HEK293 (cell line): Measurements from ENCODE around the gene IFT80.

ENCODE experiments used
- CTCF ChIA-PET: fragments of 350-600 bp; formaldehyde crosslinking; extraction: SDS; loops from one replicate; lab custom pipeline; 2021; ENCODE audit warnings: antibody characterized with exemption; lab: Yijun Ruan, JAX
- POLR2A ChIA-PET: fragments of 300-600 bp; formaldehyde crosslinking; extraction: SDS; loops from one replicate; lab custom pipeline; 2020; ENCODE audit warnings: antibody characterized with exemption, inconsistent platforms; lab: Yijun Ruan, JAX
- H3K27ac ChIP-seq: fragments of 200-500 bp; sonication (Bioruptor generic); 2 replicates; pipeline ENCODE4 v1.5.1; 2014; ENCODE audit warnings: low read depth, low read length, control low read depth, inconsistent platforms; ENCODE audit errors: extremely low read depth
- H3K36me3 ChIP-seq, 2 experiments: fragments of 200-500 bp in 1 of 2; sonication (Bioruptor generic) in 1 of 2; 1 replicate in 1 of 2; 2 replicates in 1 of 2; pipeline ENCODE4 v1.5.1; 2014 to 2017; ENCODE audit warnings: inconsistent platforms in 2 of 2, low read length in 2 of 2; ENCODE audit not compliant: control insufficient read depth in 2 of 2, insufficient read depth in 1 of 2
- H3K4me1 ChIP-seq: fragments of 200-500 bp; sonication (Bioruptor generic); 2 replicates; pipeline ENCODE4 v1.5.1; 2014; ENCODE audit warnings: mild to moderate bottlenecking, low read length, inconsistent platforms; ENCODE audit not compliant: control insufficient read depth, insufficient read depth
- H3K4me3 ChIP-seq: 2 replicates; pipeline ENCODE4 v1.5.1; 2011; ENCODE audit warnings: low read depth, mild to moderate bottlenecking, control low read depth, low read length, moderate library complexity
- H3K9me3 ChIP-seq: fragments of 200-500 bp; sonication (Bioruptor generic); 2 replicates; pipeline ENCODE4 v1.5.1; 2014; ENCODE audit warnings: low read depth, low read length, inconsistent platforms; ENCODE audit not compliant: control insufficient read depth, insufficient read depth
- ELK4 ChIP-seq: IDR thresholded peaks from 2 replicates; pipeline ENCODE4 v1.6.1; 2011; ENCODE audit warnings: mild to moderate bottlenecking, low read depth, low read length, borderline replicate concordance
- FEZF1 ChIP-seq: fragments of 450-650 bp; formaldehyde crosslinking; IDR thresholded peaks from 2 replicates; pipeline ENCODE4 v1.5.1; 2016; ENCODE audit warnings: missing biosample characterization, missing genetic modification characterization
- GFI1B ChIP-seq: fragments of 450-650 bp; formaldehyde crosslinking; IDR thresholded peaks from 2 replicates; pipeline ENCODE4 v1.5.1; 2016; ENCODE audit warnings: missing biosample characterization, missing genetic modification characterization
- HIC1 ChIP-seq: fragments of 450-650 bp; formaldehyde crosslinking; IDR thresholded peaks from 2 replicates; pipeline ENCODE4 v1.5.1; 2016; ENCODE audit warnings: missing biosample characterization, missing genetic modification characterization
- PBX3 ChIP-seq: sonication (generic); formaldehyde crosslinking; IDR thresholded peaks from 2 replicates; pipeline ENCODE4 v1.8.1; 2022; ENCODE audit warnings: mild to moderate bottlenecking, moderate library complexity, missing genetic modification reagents
- WT1 ChIP-seq: fragments of 450-650 bp; formaldehyde crosslinking; IDR thresholded peaks from 2 replicates; pipeline ENCODE4 v1.5.1; 2016; ENCODE audit warnings: missing biosample characterization, missing genetic modification characterization
- ZFP37 ChIP-seq: fragments of 450-650 bp; formaldehyde crosslinking; IDR thresholded peaks from 2 replicates; pipeline ENCODE4 v1.5.1; 2016; ENCODE audit warnings: missing biosample characterization, missing genetic modification characterization
- ZIC2 ChIP-seq: fragments of 450-650 bp; formaldehyde crosslinking; IDR thresholded peaks from 2 replicates; pipeline ENCODE4 v1.5.1; 2016; ENCODE audit warnings: missing biosample characterization, missing genetic modification characterization
- ZNF132 ChIP-seq: fragments of 450-650 bp; formaldehyde crosslinking; IDR thresholded peaks from 2 replicates; pipeline ENCODE4 v1.5.1; 2017; ENCODE audit warnings: missing biosample characterization, missing genetic modification characterization, borderline replicate concordance
- ZNF133 ChIP-seq: fragments of 450-650 bp; formaldehyde crosslinking; IDR thresholded peaks from 2 replicates; pipeline ENCODE4 v1.5.1; 2016; ENCODE audit warnings: missing biosample characterization, missing genetic modification characterization
- ZNF140 ChIP-seq: fragments of 450-650 bp; formaldehyde crosslinking; IDR thresholded peaks from 2 replicates; pipeline ENCODE4 v1.5.1; 2016; ENCODE audit warnings: missing biosample characterization, missing genetic modification characterization
- ZNF155 ChIP-seq: fragments of 450-650 bp; formaldehyde crosslinking; IDR thresholded peaks from 2 replicates; pipeline ENCODE4 v1.5.1; 2016; ENCODE audit warnings: missing biosample characterization, missing genetic modification characterization
- ZNF211 ChIP-seq: fragments of 450-650 bp; formaldehyde crosslinking; IDR thresholded peaks from 2 replicates; pipeline ENCODE4 v1.5.1; 2016; ENCODE audit warnings: low read depth, missing biosample characterization, missing genetic modification characterization
- ZNF24 ChIP-seq: fragments of 450-650 bp; formaldehyde crosslinking; IDR thresholded peaks from 2 replicates; pipeline ENCODE4 v1.5.1; 2016; ENCODE audit warnings: missing biosample characterization, missing genetic modification characterization
- ZNF26 ChIP-seq: fragments of 450-650 bp; formaldehyde crosslinking; IDR thresholded peaks from 2 replicates; pipeline ENCODE4 v1.5.1; 2016; ENCODE audit warnings: missing biosample characterization, missing genetic modification characterization
- ZNF513 ChIP-seq: fragments of 450-650 bp; IDR thresholded peaks from 2 replicates; pipeline ENCODE4 v1.5.1; 2018; ENCODE audit warnings: missing biosample characterization, missing genetic modification characterization
- ZNF555 ChIP-seq: fragments of 450-650 bp; formaldehyde crosslinking; conservative IDR thresholded peaks from 2 replicates; pipeline ENCODE4 v1.5.1; 2017; ENCODE audit warnings: missing biosample characterization, mild to moderate bottlenecking, missing genetic modification characterization, inconsistent platforms
- ZNF626 ChIP-seq: fragments of 450-650 bp; sonication (Bioruptor Pico); formaldehyde crosslinking; IDR thresholded peaks from 2 replicates; pipeline ENCODE4 v1.5.1; 2018; ENCODE audit warnings: missing biosample characterization, missing genetic modification characterization, inconsistent platforms
- ZNF658 ChIP-seq: fragments of 450-650 bp; formaldehyde crosslinking; IDR thresholded peaks from 2 replicates; pipeline ENCODE4; 2016; ENCODE audit warnings: missing biosample characterization, missing genetic modification characterization
- ZNF747 ChIP-seq: fragments of 450-650 bp; formaldehyde crosslinking; IDR thresholded peaks from 2 replicates; pipeline ENCODE4 v1.5.1; 2016; ENCODE audit warnings: missing biosample characterization, missing genetic modification characterization
- ZSCAN23 ChIP-seq: fragments of 450-650 bp; formaldehyde crosslinking; IDR thresholded peaks from 2 replicates; pipeline ENCODE4 v1.5.1; 2016; ENCODE audit warnings: missing biosample characterization, missing genetic modification characterization

Gene IFT80

GRCh38 chr3:160259589-160259988, 139.4 kb downstream of the IFT80 start:
- no peak overlapping the region for H3K27ac ChIP-seq
- no peak for TF ChIP-seq ZFP37
- no peak for TF ChIP-seq ZNF211
- no peak for TF ChIP-seq ZNF658 (tag by site-specific recombination)
- ChIA-PET POLR2A (no interaction called here), CTCF (no interaction called here)
- no peaks in the 10 kb centered on the region for H3K4me1 ChIP-seq
- H3K36me3 ChIP-seq = no peaks in the 10 kb centered on the region
- H3K9me3 ChIP-seq = no peaks in the 10 kb centered on the region
- H3K4me3 ChIP-seq = no peak overlapping the region

- H3K9me3 ChIP-seq = no peaks in the 10 kb centered on the region
- no peaks in the 10 kb centered on the region for H3K4me1 ChIP-seq
- POLR2A ChIA-PET = no interaction called here
- H3K27ac ChIP-seq = no peak overlapping the region
- CTCF ChIA-PET = no interaction called here
- H3K36me3 ChIP-seq = no peaks in the 10 kb centered on the region
- no peak for TF ChIP-seq ZNF133 (tag by site-specific recombination)
- TF ChIP-seq, all 188 proteins: peak for 0
- no peak overlapping the region for H3K4me3 ChIP-seq
These were observed 141.4 kb downstream of the IFT80 start for GRCh38 chr3:160257606-160258005.

- H3K4me3 ChIP-seq = no peak overlapping the region
- no peaks in the 10 kb centered on the region for H3K4me1 ChIP-seq
- H3K27ac ChIP-seq = no peak overlapping the region
- H3K36me3 ChIP-seq = no peaks in the 10 kb centered on the region
- ChIA-PET POLR2A (interaction anchor here (0.7 kb wide), 1 partner anchor 847 kb away, joined by 3 read pairs; no protein-coding TSS in a partner anchor), CTCF (interaction anchor here (0.6 to 0.7 kb wide), 4 partner anchors 84 to 249 kb away, joined by 3 to 5 read pairs (median 4); no protein-coding TSS in a partner anchor)
- H3K9me3 ChIP-seq = no peaks in the 10 kb centered on the region
- TF ChIP-seq ZNF747 (tag by site-specific recombination) = no peak
- no peak for TF ChIP-seq ZNF513 (tag by site-specific recombination)
- TF ChIP-seq ZNF26 (tag by site-specific recombination) = no peak
- TF ChIP-seq WT1 (tag by site-specific recombination) = no peak
- no peak for TF ChIP-seq ZNF140 (tag by site-specific recombination)
- TF ChIP-seq PBX3 (CRISPR knock-in tag) = no peak
- TF ChIP-seq FEZF1 (tag by site-specific recombination) = no peak
- no peak for TF ChIP-seq ZNF24 (tag by site-specific recombination)
These were observed 145.7 kb downstream of the IFT80 start for GRCh38 chr3:160253298-160253697.

GRCh38 chr3:160247766-160248165, 151.3 kb downstream of the IFT80 start:
- Histone ChIP-seq H3K9me3 (no peaks in the 10 kb centered on the region), H3K4me1 (no peaks in the 10 kb centered on the region), H3K36me3 (no peaks in the 10 kb centered on the region), H3K4me3 (no peak overlapping the region), H3K27ac (no peak overlapping the region)
- ChIA-PET POLR2A (no interaction called here), CTCF (no interaction called here)
- TF ChIP-seq ELK4 (no peak), HIC1 (tag by site-specific recombination) (no peak), ZIC2 (tag by site-specific recombination) (no peak), ZNF626 (no peak), GFI1B (no peak), ZNF132 (tag by site-specific recombination) (no peak), ZSCAN23 (tag by site-specific recombination) (no peak), ZNF555 (tag by site-specific recombination) (no peak), ZNF747 (tag by site-specific recombination) (no peak), ZNF155 (no peak)
